CD4-positive, alpha-beta T cell treated with Interleukin-2 at 100 ng/mL for 4 hours (primary cell): Measurements from ENCODE around the gene PCMTD2.

Experiments
- DNase-seq: peaks from one replicate; pipeline ENCODE4 v3.0.0-alpha.2; 2020; ENCODE audit warnings: low spot score

Gene PCMTD2

GRCh38 chr20:64256282-64256935 lies 861 bp downstream of the PCMTD2 start:
- no peak for DNase-seq

DNA sequence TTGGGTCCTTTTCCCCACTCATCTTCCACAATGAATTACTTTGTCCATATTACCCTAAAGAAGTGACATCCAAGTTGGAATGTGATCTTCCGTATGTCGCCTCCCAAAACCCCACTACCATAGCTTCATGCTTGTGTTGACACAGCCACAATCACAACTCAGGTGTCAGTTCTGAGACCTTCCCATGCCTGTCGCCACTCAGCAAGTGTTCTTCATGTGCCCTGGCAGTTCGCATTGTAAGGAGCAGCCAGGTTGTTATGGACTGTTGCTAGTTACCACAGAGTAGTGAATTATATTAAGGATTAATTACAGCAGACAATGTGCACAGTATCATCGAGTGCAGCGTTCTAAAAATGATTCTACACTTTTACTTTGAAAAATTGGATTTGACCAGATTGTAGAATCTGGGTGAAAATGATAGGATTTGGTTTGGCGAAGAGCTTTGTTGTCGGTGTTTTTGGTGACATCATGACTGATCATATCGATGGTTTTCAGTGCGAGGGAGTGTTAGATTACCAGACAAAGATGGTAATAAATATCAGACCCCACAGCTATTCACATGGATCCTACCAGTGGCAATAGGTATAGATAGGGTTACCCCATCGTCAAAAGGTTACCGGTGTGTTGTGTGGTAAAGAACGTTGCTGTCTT lies 1.7 kb downstream of the PCMTD2 start:
- no peak for DNase-seq

- DNase-seq: no peak
Observed at GRCh38 chr20:64258071-64258823, 2.7 kb downstream of the PCMTD2 start.

DNA sequence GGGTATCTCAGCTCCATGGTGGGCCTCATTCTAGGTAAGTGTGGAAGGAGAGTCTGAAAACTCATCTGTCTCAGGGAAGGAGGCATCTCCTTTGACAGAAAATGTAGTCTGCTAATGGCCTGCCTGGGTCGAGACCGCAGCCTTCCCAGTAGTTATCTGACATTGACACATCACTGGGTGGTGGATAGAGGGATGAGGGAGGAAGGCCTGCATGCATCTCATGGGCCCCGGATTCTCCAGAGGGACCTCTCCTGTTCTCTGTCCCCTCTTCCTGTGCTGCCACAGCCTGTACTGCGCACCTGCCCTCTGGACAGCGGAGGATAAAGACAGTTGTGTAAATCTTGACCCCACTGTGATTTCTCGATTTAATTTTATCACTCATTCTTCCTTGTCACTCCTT lies 4.7 kb downstream of the PCMTD2 start:
- DNase-seq: no peak

DNA sequence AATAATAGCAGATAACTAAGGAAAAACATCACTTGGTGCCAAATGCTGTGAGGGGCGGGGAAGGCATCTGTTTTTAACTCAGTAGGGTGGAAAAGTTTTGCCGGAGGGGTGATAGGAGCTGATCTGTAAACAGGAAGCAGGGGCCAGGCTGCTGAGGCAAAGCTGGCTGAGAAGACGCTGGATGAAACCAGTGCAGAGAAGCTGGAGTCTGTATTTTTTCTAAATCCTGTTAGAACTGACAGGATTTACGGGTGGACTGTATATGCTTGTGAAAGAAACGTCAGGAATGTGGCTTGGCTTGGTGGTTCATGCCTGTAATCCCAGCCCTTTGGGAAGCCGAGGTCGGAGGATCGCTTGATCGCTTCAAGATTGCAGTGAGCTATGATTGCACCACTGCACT lies 5.6 kb downstream of the PCMTD2 start:
- no peak for DNase-seq

DNA sequence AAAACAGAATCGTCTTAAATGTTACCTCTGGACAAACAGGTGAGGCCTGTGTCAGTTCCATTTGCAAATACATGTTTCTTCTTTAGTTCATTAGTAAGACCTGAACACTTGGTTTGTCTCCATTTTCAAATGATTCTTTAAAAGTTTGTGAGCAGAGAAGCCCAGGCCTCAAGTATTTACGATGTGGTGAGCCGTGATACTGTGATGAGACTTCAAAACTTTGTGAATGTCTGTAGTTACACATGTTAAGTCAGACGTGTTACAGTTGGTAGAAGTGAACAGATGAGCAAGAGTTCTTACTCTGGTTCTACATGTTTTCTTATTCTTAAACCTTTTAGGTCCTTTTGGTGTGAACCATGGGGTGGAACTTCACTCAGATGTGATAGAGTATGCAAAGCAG lies 8.5 kb downstream of the PCMTD2 start:
- no peak for DNase-seq

DNA sequence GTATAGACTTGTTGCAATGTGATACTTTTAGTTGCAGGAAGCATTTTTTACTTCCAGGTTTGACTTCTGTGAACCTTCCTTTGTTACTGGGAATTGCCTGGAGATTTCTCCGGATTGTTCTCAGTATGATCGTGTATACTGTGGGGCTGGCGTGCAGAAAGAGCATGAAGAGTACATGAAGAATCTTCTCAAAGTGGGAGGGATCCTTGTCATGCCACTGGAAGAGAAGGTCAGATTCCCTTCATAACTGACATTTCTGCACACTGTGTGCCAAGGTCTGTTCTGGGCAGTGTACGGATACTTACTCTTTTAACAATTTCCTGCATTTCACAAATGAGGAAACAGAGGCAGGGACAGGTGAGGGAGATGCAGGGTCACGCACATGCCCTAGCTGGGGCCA lies 9.7 kb downstream of the PCMTD2 start:
- DNase-seq: no peak

GRCh38 chr20:64266988-64267387 lies 11.4 kb downstream of the PCMTD2 start:
- no peak for DNase-seq

DNA sequence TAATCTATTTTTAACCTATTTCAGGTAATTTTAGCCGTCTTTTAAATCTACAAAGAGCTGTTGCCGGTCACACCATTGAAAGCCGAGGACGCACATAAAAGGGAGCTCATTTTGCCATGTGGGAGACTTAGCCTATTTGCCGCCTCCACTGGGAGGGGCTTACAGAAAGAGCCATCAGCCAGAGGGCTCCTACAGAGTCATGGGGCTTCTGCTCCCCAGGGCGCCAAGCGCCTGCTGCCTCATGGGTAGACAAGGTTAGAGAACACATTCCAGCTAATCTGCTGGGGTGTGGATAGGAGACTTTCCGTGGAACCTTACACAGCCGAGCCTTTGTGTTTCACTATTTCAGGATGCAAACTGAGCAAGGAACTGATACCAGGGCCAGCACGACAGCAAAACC lies 12.6 kb downstream of the PCMTD2 start:
- DNase-seq: no peak

GRCh38 chr20:64269604-64270411 lies 14.3 kb downstream of the PCMTD2 start:
- DNase-seq: no peak

DNA sequence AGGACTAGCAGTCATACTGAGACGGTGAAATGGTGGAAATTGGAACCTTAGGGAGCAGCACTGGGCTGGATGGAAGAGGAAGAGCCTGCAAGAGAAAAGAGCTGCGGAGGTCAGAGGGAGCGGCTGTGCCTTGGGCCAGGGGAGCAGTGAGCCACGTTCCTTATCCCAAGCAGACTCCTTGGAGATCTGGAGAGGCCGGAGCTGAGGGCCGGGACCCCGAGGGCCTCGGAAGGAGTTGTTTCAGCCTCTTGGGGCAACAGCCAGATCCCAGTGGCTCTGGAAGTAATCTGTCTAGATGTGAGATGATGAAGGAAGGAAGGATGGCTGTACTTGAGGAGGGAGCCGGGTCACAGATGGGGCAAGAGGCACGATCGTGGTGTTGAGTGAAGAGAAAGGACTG lies 16.1 kb downstream of the PCMTD2 start:
- no peak for DNase-seq

GRCh38 chr20:64273109-64273508 lies 17.6 kb downstream of the PCMTD2 start:
- no peak for DNase-seq

- DNase-seq: no peak
Observed at GRCh38 chr20:64276817-64277216, 21.3 kb downstream of the PCMTD2 start.

GRCh38 chr20:64277571-64278316 lies 22.2 kb downstream of the PCMTD2 start:
- DNase-seq: no peak

DNA sequence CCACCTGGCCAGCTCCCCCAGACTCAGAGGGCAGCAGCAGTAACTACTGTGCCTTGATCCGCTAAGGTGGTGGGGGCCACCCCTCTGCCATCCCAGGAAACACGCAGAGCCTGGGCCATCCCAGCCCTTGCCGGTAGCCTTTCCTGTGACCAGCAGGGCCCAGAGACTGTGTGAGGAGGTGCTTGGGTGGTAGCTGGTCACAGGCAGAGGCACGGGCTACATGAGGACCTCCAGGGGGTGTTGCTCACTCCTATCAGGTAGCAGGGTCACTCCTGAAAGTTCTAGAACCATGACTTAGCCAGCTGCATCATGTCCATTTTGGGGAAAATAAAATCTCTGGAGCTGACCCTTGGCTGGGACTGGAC lies 22.8 kb downstream of the PCMTD2 start:
- no peak for DNase-seq

- DNase-seq: no peak
Observed at GRCh38 chr20:64279826-64280459, 24.4 kb downstream of the PCMTD2 start.

- no peak for DNase-seq
Observed at GRCh38 chr20:64280460-64280843, 24.9 kb downstream of the PCMTD2 start.

GRCh38 chr20:64283646-64284045 lies 28.1 kb downstream of the PCMTD2 start:
- no peak for DNase-seq

GRCh38 chr20:64285579-64286446 lies 30.3 kb downstream of the PCMTD2 start:
- peak; percentile 61 for DNase-seq
